BLaER1 (cell line): ENCODE measurements around the gene TMEM9.
A peak's percentile ranks its signal among the peaks of the same experiment; 100 is the strongest.
"Not testable (repeated sequence)": the region's sequence is repeated elsewhere in the genome, so short reads cannot be mapped to it uniquely, and the experiment has no call there.

Experiments
- H3K27ac ChIP-seq: shearing (Covaris generic); formaldehyde crosslinking; 2 replicates; pipeline ENCODE4 v1.8.1; 2022
- H3K27me3 ChIP-seq: shearing (Covaris generic); formaldehyde crosslinking; 2 replicates; pipeline ENCODE4 v1.8.1; 2022
- H3K36me3 ChIP-seq: shearing (Covaris generic); formaldehyde crosslinking; 2 replicates; pipeline ENCODE4 v1.8.1; 2022
- H3K4me1 ChIP-seq: shearing (Covaris generic); formaldehyde crosslinking; 2 replicates; pipeline ENCODE4 v1.8.1; 2022
- H3K4me2 ChIP-seq: shearing (Covaris generic); formaldehyde crosslinking; 2 replicates; pipeline ENCODE4 v1.8.1; 2022
- H3K4me3 ChIP-seq: shearing (Covaris generic); formaldehyde crosslinking; 2 replicates; pipeline ENCODE4 v1.8.1; 2022
- H3K9ac ChIP-seq: shearing (Covaris generic); formaldehyde crosslinking; 2 replicates; pipeline ENCODE4 v1.8.1; 2022
- H3K9me3 ChIP-seq: shearing (Covaris generic); formaldehyde crosslinking; 2 replicates; pipeline ENCODE4 v1.8.1; 2022
- H4K20me1 ChIP-seq: shearing (Covaris generic); formaldehyde crosslinking; 2 replicates; pipeline ENCODE4 v1.8.1; 2022
- Cebpa-rat ChIP-seq: shearing (Covaris generic); IDR thresholded peaks from 2 replicates; pipeline ENCODE4 v1.8.1; 2022

TMEM9 gene

GRCh38 chr1:201167041-201167991, 13.0 kb upstream of the TMEM9 start:
- H3K9ac ChIP-seq = no peak overlapping the region
- H3K4me1 ChIP-seq = peaks cover 8% of the 10 kb centered on the region
- no peaks in the 10 kb centered on the region for H3K36me3 ChIP-seq
- no peak overlapping the region for H3K4me3 ChIP-seq
- TF ChIP-seq Cebpa-rat = no peak
- no peaks in the 10 kb centered on the region for H4K20me1 ChIP-seq
- no peak overlapping the region for H3K4me2 ChIP-seq
- H3K27me3 ChIP-seq = peaks cover 35% of the 10 kb centered on the region
- no peak overlapping the region for H3K27ac ChIP-seq
- H3K9me3 ChIP-seq = no peaks in the 10 kb centered on the region

GRCh38 chr1:201164645-201165044, 10.4 kb upstream of the TMEM9 start:
- peaks cover 9% of the 10 kb centered on the region for H3K27me3 ChIP-seq
- H3K4me2 ChIP-seq = no peak overlapping the region
- no peak overlapping the region for H3K4me3 ChIP-seq
- TF ChIP-seq Cebpa-rat = no peak
- H4K20me1 ChIP-seq = no peaks in the 10 kb centered on the region
- no peaks in the 10 kb centered on the region for H3K4me1 ChIP-seq
- no peaks in the 10 kb centered on the region for H3K36me3 ChIP-seq
- H3K27ac ChIP-seq = no peak overlapping the region
- no peak overlapping the region for H3K9ac ChIP-seq
- H3K9me3 ChIP-seq = no peaks in the 10 kb centered on the region

GRCh38 chr1:201163707-201164106, 9.4 kb upstream of the TMEM9 start:
- no peaks in the 10 kb centered on the region for H3K27me3 ChIP-seq
- no peaks in the 10 kb centered on the region for H4K20me1 ChIP-seq
- no peak overlapping the region for H3K4me2 ChIP-seq
- no peaks in the 10 kb centered on the region for H3K36me3 ChIP-seq
- TF ChIP-seq Cebpa-rat = no peak
- H3K4me3 ChIP-seq = no peak overlapping the region
- no peak overlapping the region for H3K27ac ChIP-seq
- H3K4me1 ChIP-seq = no peaks in the 10 kb centered on the region
- H3K9ac ChIP-seq = no peak overlapping the region
- H3K9me3 ChIP-seq = no peaks in the 10 kb centered on the region

- H3K9ac ChIP-seq, H3K4me2 ChIP-seq, H4K20me1 ChIP-seq, H3K9me3 ChIP-seq, H3K4me1 ChIP-seq, H3K4me3 ChIP-seq, H3K36me3 ChIP-seq, H3K27ac ChIP-seq, H3K27me3 ChIP-seq: not testable (repeated sequence)
These were observed 8.8 kb upstream of the TMEM9 start for GRCh38 chr1:201163036-201163435.

- H3K4me2 ChIP-seq = no peak overlapping the region
- TF ChIP-seq Cebpa-rat = no peak
- H3K27me3 ChIP-seq = no peaks in the 10 kb centered on the region
- no peak overlapping the region for H3K9ac ChIP-seq
- no peak overlapping the region for H3K27ac ChIP-seq
- peaks cover 14% of the 10 kb centered on the region for H3K4me1 ChIP-seq
- peaks cover 10% of the 10 kb centered on the region; the same call in 1 of the 2 replicates for H3K9me3 ChIP-seq
- 0 out of 2 replicates have a peak, but pooled peaks cover 7% of the 10 kb centered on the region for H4K20me1 ChIP-seq
- H3K36me3 ChIP-seq = no peaks in the 10 kb centered on the region
- H3K4me3 ChIP-seq = no peak overlapping the region
These were observed 3.7 kb upstream of the TMEM9 start for GRCh38 chr1:201157949-201158348.

- Histone ChIP-seq H3K36me3 (peaks cover 7% of the 10 kb centered on the region), H3K4me1 (peaks cover 21% of the 10 kb centered on the region), H4K20me1 (0 out of 2 replicates have a peak, but pooled peaks cover 7% of the 10 kb centered on the region), H3K27me3 (no peaks in the 10 kb centered on the region), H3K4me3 (no peak overlapping the region), H3K9ac (no peak overlapping the region), H3K27ac (no peak overlapping the region), H3K4me2 (no peak overlapping the region), H3K9me3 (peaks cover 10% of the 10 kb centered on the region; the same call in 1 of the 2 replicates)
- no peak for TF ChIP-seq Cebpa-rat
These were observed 2.5 kb upstream of the TMEM9 start for GRCh38 chr1:201156819-201157218.

GRCh38 chr1:201156346-201156745, 2.1 kb upstream of the TMEM9 start:
- Histone ChIP-seq H3K27ac (no peak overlapping the region), H3K9me3 (peaks cover 10% of the 10 kb centered on the region; the same call in 1 of the 2 replicates), H3K36me3 (peaks cover 12% of the 10 kb centered on the region), H3K4me1 (peaks cover 21% of the 10 kb centered on the region), H4K20me1 (0 out of 2 replicates have a peak, but pooled peaks cover 7% of the 10 kb centered on the region), H3K4me3 (no peak overlapping the region), H3K27me3 (no peaks in the 10 kb centered on the region), H3K9ac (no peak overlapping the region), H3K4me2 (no peak overlapping the region)
- no peak for TF ChIP-seq Cebpa-rat

GRCh38 chr1:201155354-201155753, 1.1 kb upstream of the TMEM9 start:
- TF ChIP-seq Cebpa-rat = no peak
- peaks cover 22% of the 10 kb centered on the region for H3K36me3 ChIP-seq

GRCh38 chr1:201153474-201154388, 543 bp downstream of the TMEM9 start:
- peak overlapping the region; percentile 95 for H3K4me2 ChIP-seq
- TF ChIP-seq Cebpa-rat = no peak
- peaks cover 10% of the 10 kb centered on the region; the same call in 1 of the 2 replicates for H3K9me3 ChIP-seq
- H3K36me3 ChIP-seq = peaks cover 38% of the 10 kb centered on the region
- peak overlapping the region; percentile 88 for H3K9ac ChIP-seq
- H4K20me1 ChIP-seq = 0 out of 2 replicates have a peak, but pooled peaks cover 7% of the 10 kb centered on the region
- peaks cover 21% of the 10 kb centered on the region for H3K4me1 ChIP-seq
- no peaks in the 10 kb centered on the region for H3K27me3 ChIP-seq
- peak overlapping the region; percentile 88 for H3K4me3 ChIP-seq
- H3K27ac ChIP-seq = peak overlapping the region; percentile 87

More at GRCh38 chr1:201155354-201155753, 1.1 kb upstream of the TMEM9 start:
- no peak overlapping the region for H3K4me2 ChIP-seq
- no peak overlapping the region for H3K4me3 ChIP-seq
- H3K27ac ChIP-seq = no peak overlapping the region
- H3K27me3 ChIP-seq = no peaks in the 10 kb centered on the region
- 0 out of 2 replicates have a peak, but pooled peaks cover 7% of the 10 kb centered on the region for H4K20me1 ChIP-seq
- H3K9me3 ChIP-seq = peaks cover 10% of the 10 kb centered on the region; the same call in 1 of the 2 replicates
- no peak overlapping the region for H3K9ac ChIP-seq
- H3K4me1 ChIP-seq = peaks cover 21% of the 10 kb centered on the region
